ENCODE results near the gene CISH. TPM values are rescaled to one million over a fixed set of nuclear protein-coding genes. Genes with fewer than 3 reads are reported as not detected.

Gene CISH
- total RNA-seq, 1 experiment from 2014 or later = 1.6 TPM

GRCh38 chr3:50657816-50658215, 46.2 kb upstream of the CISH start:
- intact Hi-C loops (cut with micrococcal nuclease; ENCODE audit: unreplicated experiment) = no loop called here
- no peak overlapping the region for H3K4me3 Mint-ChIP-seq (ENCODE audit: low read depth, unreplicated experiment)
- H3K4me1 Mint-ChIP-seq (ENCODE audit: low read depth, unreplicated experiment) = no peaks in the 10 kb centered on the region
- no TSS peak for BruUV-seq (replicated peaks)
- no peaks in the 10 kb centered on the region for H3K9me3 Mint-ChIP-seq (ENCODE audit: low read depth, unreplicated experiment)
- DNase-seq = no peak
- peaks cover 12% of the 10 kb centered on the region for H3K27me3 Mint-ChIP-seq (ENCODE audit: unreplicated experiment)
- no peak for TF ChIP-seq CTCF (IDR thresholded peaks at IDR 0.05; ENCODE audit: unreplicated experiment)
- peaks cover 12% of the 10 kb centered on the region for H3K36me3 Mint-ChIP-seq (ENCODE audit: insufficient read depth, unreplicated experiment)
- CTCF ChIA-PET = interaction anchor here (1.9 kb wide), 1 partner anchor 41 kb away, joined by 4 read pairs; the partner anchor contains the start of gene MAPKAPK3
- H3K27ac Mint-ChIP-seq (ENCODE audit: unreplicated experiment) = no peak overlapping the region

GRCh38 chr3:50657407-50657806, 45.8 kb upstream of the CISH start:
- TF ChIP-seq CTCF (IDR thresholded peaks at IDR 0.05; ENCODE audit: unreplicated experiment) = no peak
- H3K27me3 Mint-ChIP-seq (ENCODE audit: unreplicated experiment) = peaks cover 12% of the 10 kb centered on the region
- peaks cover 12% of the 10 kb centered on the region for H3K36me3 Mint-ChIP-seq (ENCODE audit: insufficient read depth, unreplicated experiment)
- no peak for DNase-seq
- H3K4me3 Mint-ChIP-seq (ENCODE audit: low read depth, unreplicated experiment) = no peak overlapping the region
- CTCF ChIA-PET = interaction anchor here (1.9 kb wide), 1 partner anchor 41 kb away, joined by 4 read pairs; the partner anchor contains the start of gene MAPKAPK3
- H3K27ac Mint-ChIP-seq (ENCODE audit: unreplicated experiment) = no peak overlapping the region
- no TSS peak for BruUV-seq (replicated peaks)
- intact Hi-C loops (cut with micrococcal nuclease; ENCODE audit: unreplicated experiment) = no loop called here
- H3K9me3 Mint-ChIP-seq (ENCODE audit: low read depth, unreplicated experiment) = no peaks in the 10 kb centered on the region
- H3K4me1 Mint-ChIP-seq (ENCODE audit: low read depth, unreplicated experiment) = no peaks in the 10 kb centered on the region

GRCh38 chr3:50656417-50657195, 45.0 kb upstream of the CISH start:
- Mint-ChIP-seq H3K27ac (ENCODE audit: unreplicated experiment) (no peak overlapping the region), H3K9me3 (ENCODE audit: low read depth, unreplicated experiment) (no peaks in the 10 kb centered on the region), H3K4me1 (ENCODE audit: low read depth, unreplicated experiment) (no peaks in the 10 kb centered on the region), H3K36me3 (ENCODE audit: insufficient read depth, unreplicated experiment) (peaks cover 12% of the 10 kb centered on the region), H3K27me3 (ENCODE audit: unreplicated experiment) (peaks cover 12% of the 10 kb centered on the region), H3K4me3 (ENCODE audit: low read depth, unreplicated experiment) (no peak overlapping the region)
- no TSS peak for BruUV-seq (replicated peaks)
- CTCF ChIA-PET = interaction anchor here (0.5 to 1.9 kb wide), 2 partner anchors 40 to 683 kb away, joined by 3 to 4 read pairs; partner anchors contain the start of gene MAPKAPK3
- no peak for DNase-seq
- intact Hi-C loops (cut with micrococcal nuclease; ENCODE audit: unreplicated experiment) = no loop called here
- no peak for TF ChIP-seq CTCF (IDR thresholded peaks at IDR 0.05; ENCODE audit: unreplicated experiment)

- peaks cover 12% of the 10 kb centered on the region for H3K36me3 Mint-ChIP-seq (ENCODE audit: insufficient read depth, unreplicated experiment)
- H3K4me1 Mint-ChIP-seq (ENCODE audit: low read depth, unreplicated experiment) = no peaks in the 10 kb centered on the region
- peaks cover 12% of the 10 kb centered on the region for H3K27me3 Mint-ChIP-seq (ENCODE audit: unreplicated experiment)
- CTCF ChIA-PET = interaction anchor here (0.6 kb wide), 1 partner anchor 725 kb away, joined by 7 read pairs; no protein-coding TSS in a partner anchor
- no peaks in the 10 kb centered on the region for H3K9me3 Mint-ChIP-seq (ENCODE audit: low read depth, unreplicated experiment)
- intact Hi-C loops (cut with micrococcal nuclease; ENCODE audit: unreplicated experiment) = no loop called here
- no peak overlapping the region for H3K27ac Mint-ChIP-seq (ENCODE audit: unreplicated experiment)
- H3K4me3 Mint-ChIP-seq (ENCODE audit: low read depth, unreplicated experiment) = no peak overlapping the region
- no peak for DNase-seq
- TF ChIP-seq CTCF (IDR thresholded peaks at IDR 0.05; ENCODE audit: unreplicated experiment) = no peak
- no TSS peak for BruUV-seq (replicated peaks)
These were observed 43.6 kb upstream of the CISH start for GRCh38 chr3:50655009-50655830.

Data from Calu3 (cell line).